GM19099 (cell line): Measurements from ENCODE around the gene ST3GAL3.

ENCODE experiments used
- POLR2A ChIP-seq: IDR thresholded peaks from 3 replicates; pipeline ENCODE4 v1.6.1; 2011; ENCODE audit warnings: low read depth; ENCODE audit not compliant: insufficient read length; ENCODE audit errors: extremely low read depth

Gene ST3GAL3

GRCh38 chr1:43902058-43902831 lies 194.9 kb downstream of the ST3GAL3 start:
- no peak for TF ChIP-seq POLR2A

- TF ChIP-seq POLR2A: no peak
Measured at GRCh38 chr1:43904660-43905551, 197.6 kb downstream of the ST3GAL3 start.

- TF ChIP-seq POLR2A: no peak
Measured at GRCh38 chr1:43908226-43908625, 200.9 kb downstream of the ST3GAL3 start.

- TF ChIP-seq POLR2A: no peak
Measured at GRCh38 chr1:43908858-43909257, 201.5 kb downstream of the ST3GAL3 start.

GRCh38 chr1:43910343-43910742 lies 203.0 kb downstream of the ST3GAL3 start:
- TF ChIP-seq POLR2A: no peak

GRCh38 chr1:43912607-43913006 lies 205.3 kb downstream of the ST3GAL3 start:
- TF ChIP-seq POLR2A: no peak

GRCh38 chr1:43913051-43913501 lies 205.7 kb downstream of the ST3GAL3 start:
- no peak for TF ChIP-seq POLR2A

GRCh38 chr1:43913666-43914360 lies 206.5 kb downstream of the ST3GAL3 start:
- no peak for TF ChIP-seq POLR2A

- TF ChIP-seq POLR2A: no peak
Measured at GRCh38 chr1:43914576-43915525, 207.5 kb downstream of the ST3GAL3 start.

- TF ChIP-seq POLR2A: no peak
Measured at GRCh38 chr1:43919906-43920305, 212.6 kb downstream of the ST3GAL3 start.

- TF ChIP-seq POLR2A: no peak
Measured at GRCh38 chr1:43921022-43921421, 213.7 kb downstream of the ST3GAL3 start.

GRCh38 chr1:43924516-43924915 lies 217.2 kb downstream of the ST3GAL3 start:
- no peak for TF ChIP-seq POLR2A

- TF ChIP-seq POLR2A: no peak
Measured at GRCh38 chr1:43925846-43926245, 218.5 kb downstream of the ST3GAL3 start.
